Muscle of leg (tissue), 11 donors: ENCODE results near the gene GIMAP7. TPM values are rescaled to one million over a fixed set of nuclear protein-coding genes. Genes with fewer than 3 reads are reported as not detected.
"Not testable (repeated sequence)": the region's sequence is repeated elsewhere in the genome, so short reads cannot be mapped to it uniquely, and the experiment has no call there.

ENCODE experiments used
- DNase-seq: peaks from one replicate; pipeline ENCODE4 v3.0.0; 2013
- H3K27ac ChIP-seq: one replicate; pipeline ENCODE4 v1.5.1; 2013; ENCODE audit warnings: mild to moderate bottlenecking, low read length, control low read depth
- H3K27me3 ChIP-seq: one replicate; pipeline ENCODE4 v1.6.1; 2013; ENCODE audit warnings: low read length; ENCODE audit not compliant: control insufficient read depth, insufficient read depth
- H3K36me3 ChIP-seq: one replicate; pipeline ENCODE4 v1.6.1; 2013; ENCODE audit warnings: low read length; ENCODE audit not compliant: control insufficient read depth, insufficient read depth
- H3K4me1 ChIP-seq: one replicate; pipeline ENCODE4 v1.6.1; 2013; ENCODE audit warnings: low read length; ENCODE audit not compliant: control insufficient read depth, insufficient read depth
- H3K4me3 ChIP-seq: one replicate; pipeline ENCODE4 v1.5.1; 2013; ENCODE audit warnings: low read length, control low read depth
- H3K9me3 ChIP-seq: replicated peaks from 2 replicates; pipeline ENCODE4 v1.6.1; 2013; ENCODE audit warnings: low read depth, low read length; ENCODE audit not compliant: control insufficient read depth
- WGBS: methylation state at CpG from one replicate; pipeline ENCODE4 v1.1.5; 2013; ENCODE audit warnings: missing lambda C conversion rate; ENCODE audit not compliant: insufficient coverage; 5-methylcytosine and 5-hydroxymethylcytosine counted together
- polyA plus RNA-seq, 8 donors: library from polyadenylated mRNA; unstranded; fragments of 120-200 nt; gene quantifications; one replicate each; pipeline versions ENCODE4 v1.2.1 to v1.2.3, GENCODE V29; 2013; ENCODE audit warnings: inconsistent platforms in 1 of 8, low replicate concordance in 1 of 8; ENCODE audit not compliant: insufficient read length in 8 of 8, insufficient read depth in 1 of 8
- total RNA-seq: library from RNA; stranded (reverse); fragments of 120-200 nt; gene quantifications from one replicate; pipeline ENCODE4 v1.2.4, GENCODE V29; 2013

GIMAP7 gene
- total and polyA plus RNA-seq, 9 donors, result 5.9 to 12.8 (median 10.7) TPM

DNA sequence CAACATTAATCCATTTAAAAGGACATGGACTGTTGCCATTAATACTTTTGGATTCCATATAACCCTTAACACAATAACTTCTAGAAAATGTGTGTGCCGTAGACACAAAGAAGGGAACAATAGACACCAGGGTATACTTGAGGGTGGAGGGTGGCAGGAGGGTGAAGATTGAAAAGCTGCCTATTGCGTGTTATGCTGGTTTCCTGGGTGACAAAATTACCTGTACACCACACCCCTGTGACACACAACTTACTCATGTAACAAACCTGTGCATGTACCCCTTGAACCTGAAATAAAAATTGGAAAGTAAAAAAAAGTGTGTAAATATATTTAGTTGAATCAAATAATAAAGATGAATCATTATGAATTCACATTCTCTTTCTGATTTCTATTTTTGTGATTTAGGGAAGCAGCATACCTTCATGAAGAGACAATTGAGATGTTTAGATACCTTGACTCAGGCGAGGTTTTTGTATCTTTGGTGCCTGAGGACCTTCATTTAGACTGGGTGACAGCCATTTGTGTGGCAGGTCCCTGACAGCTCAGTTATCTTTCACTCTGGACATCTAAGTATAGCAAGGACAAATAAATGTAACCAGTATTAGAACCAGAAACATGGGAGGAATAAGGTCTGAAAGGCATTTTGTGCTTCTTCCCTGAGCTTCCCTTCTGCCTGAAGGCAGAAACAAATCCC lies 35.5 kb upstream of the GIMAP7 start:
- Histone ChIP-seq H3K4me1 (no peaks in the 10 kb centered on the region), H3K4me3 (no peak overlapping the region), H3K36me3 (no peaks in the 10 kb centered on the region), H3K27ac (no peak overlapping the region), H3K27me3 (no peaks in the 10 kb centered on the region), H3K9me3 (no peaks in the 10 kb centered on the region)
- WGBS, result 80% methylated on average over 1 of the region's 3 CpGs
- no peak for DNase-seq

DNA sequence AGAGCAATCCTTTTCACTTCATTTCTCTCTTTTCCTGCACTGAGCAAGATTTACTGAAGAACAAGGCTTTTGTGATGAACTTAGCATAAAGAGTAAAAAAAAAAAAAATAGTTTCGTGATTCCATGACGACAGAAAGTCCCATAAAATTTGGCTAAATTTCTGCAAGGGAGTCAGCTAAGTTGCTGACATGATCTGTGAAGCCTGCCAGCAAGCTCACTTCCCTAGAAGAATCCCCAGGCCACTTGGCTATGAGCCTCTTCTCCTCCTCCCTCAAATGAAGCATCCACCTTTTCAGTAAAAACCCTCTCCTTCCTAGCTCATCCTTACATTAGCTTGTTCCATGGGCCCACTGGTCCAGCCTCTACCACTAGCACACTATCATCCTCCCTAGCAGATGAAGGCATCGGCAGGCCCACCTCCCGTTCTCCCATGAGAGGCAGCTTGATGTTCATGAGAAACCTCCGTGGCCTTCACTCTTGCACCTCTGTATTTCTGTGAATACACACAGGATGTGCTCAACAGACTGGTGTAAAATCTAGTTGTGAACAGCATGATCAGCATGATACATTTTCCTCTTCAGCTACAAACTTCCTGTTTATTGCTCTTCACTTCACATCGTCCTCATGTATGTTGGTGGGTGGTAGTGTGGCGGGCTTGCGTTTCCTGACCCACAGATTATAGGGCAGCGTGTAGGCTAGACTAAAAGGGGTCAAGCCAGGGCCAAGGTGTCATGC lies 33.3 kb upstream of the GIMAP7 start:
- no peaks in the 10 kb centered on the region for H3K9me3 ChIP-seq
- WGBS, result 40% methylated on average over 4 of the region's 9 CpGs
- peak; percentile 54 for DNase-seq
- H3K36me3 ChIP-seq, result no peaks in the 10 kb centered on the region
- H3K27ac ChIP-seq, result peak overlapping the region; percentile 53
- H3K4me3 ChIP-seq, result no peak overlapping the region
- H3K27me3 ChIP-seq, result no peaks in the 10 kb centered on the region
- no peaks in the 10 kb centered on the region for H3K4me1 ChIP-seq

DNA sequence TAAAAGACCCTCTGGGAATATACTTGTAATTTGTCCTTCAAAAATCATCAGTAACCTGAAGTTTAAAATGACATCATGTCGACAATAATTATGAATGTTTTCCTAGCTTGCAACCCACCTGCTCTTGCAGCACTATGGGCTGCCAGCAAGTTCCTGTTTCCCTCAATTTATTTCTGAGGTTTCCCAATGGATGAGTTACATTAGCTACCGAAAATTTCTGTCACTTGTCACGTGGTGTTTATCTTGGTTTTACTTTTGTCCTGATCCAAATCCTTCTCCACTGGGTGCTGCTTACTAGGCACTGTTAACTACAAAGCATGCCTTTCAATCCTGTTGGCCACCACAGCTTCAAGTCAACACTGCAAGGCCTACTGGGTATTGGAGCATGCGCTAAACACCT lies 32.8 kb upstream of the GIMAP7 start:
- no peak for DNase-seq
- no peaks in the 10 kb centered on the region for H3K4me1 ChIP-seq
- H3K36me3 ChIP-seq, result no peaks in the 10 kb centered on the region
- 76% methylated on average over 3 of the region's 4 CpGs for WGBS
- H3K27me3 ChIP-seq, result no peaks in the 10 kb centered on the region
- H3K4me3 ChIP-seq, result no peak overlapping the region
- no peaks in the 10 kb centered on the region for H3K9me3 ChIP-seq
- peak overlapping the region; percentile 15 for H3K27ac ChIP-seq

DNA sequence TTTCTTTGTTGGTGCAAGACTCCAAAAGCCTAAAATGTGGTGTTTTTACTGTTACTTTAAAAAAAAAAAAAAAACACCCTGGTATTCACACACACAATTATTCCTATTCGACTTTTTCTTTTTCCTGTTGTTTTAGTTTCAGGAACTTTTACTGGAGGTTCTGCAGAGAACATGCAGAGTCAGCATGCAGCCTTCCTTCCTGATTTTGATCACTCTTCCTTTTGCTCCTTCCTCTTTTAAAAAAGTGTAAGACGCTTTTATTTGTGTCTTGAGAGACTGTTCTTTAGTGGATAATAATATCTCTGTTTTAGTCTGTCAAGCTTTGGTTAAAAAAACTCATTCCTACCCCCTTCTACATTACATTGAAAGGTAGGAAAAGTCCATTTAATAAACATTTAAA lies 31.2 kb upstream of the GIMAP7 start:
- H3K4me3 ChIP-seq, H3K36me3 ChIP-seq, H3K4me1 ChIP-seq, H3K27me3 ChIP-seq, H3K9me3 ChIP-seq: not testable (repeated sequence)
- peak overlapping the region; percentile 51 for H3K27ac ChIP-seq
- no CpG with 5 or more reads among the region's 2 CpGs for WGBS
- peak; percentile 54 for DNase-seq

DNA sequence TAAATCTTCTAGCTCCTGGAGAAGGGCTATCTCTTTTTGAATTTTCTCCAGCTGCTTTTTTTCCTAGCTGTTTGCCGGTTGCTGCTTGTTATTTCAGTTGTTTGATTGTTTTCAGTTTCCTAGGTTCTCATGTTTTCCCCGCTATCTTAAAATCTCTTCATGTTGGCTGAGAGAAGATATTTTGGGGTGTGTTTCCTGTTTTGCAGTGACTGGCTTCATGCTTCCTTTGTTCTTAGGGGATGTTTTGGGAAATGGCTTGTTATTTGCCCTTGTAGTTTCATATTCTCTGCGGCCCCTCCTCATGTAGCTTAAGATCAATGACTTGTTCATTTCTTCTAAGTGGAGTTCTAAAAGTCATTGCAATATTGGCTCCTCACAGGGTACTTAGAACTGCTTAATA lies 30.6 kb upstream of the GIMAP7 start:
- not testable (repeated sequence) for H3K27me3 ChIP-seq, H3K36me3 ChIP-seq, H3K4me3 ChIP-seq, H3K4me1 ChIP-seq, H3K9me3 ChIP-seq
- peak overlapping the region; percentile 2 for H3K27ac ChIP-seq
- no CpG with 5 or more reads among the region's 3 CpGs for WGBS
- peak; percentile 20 for DNase-seq

DNA sequence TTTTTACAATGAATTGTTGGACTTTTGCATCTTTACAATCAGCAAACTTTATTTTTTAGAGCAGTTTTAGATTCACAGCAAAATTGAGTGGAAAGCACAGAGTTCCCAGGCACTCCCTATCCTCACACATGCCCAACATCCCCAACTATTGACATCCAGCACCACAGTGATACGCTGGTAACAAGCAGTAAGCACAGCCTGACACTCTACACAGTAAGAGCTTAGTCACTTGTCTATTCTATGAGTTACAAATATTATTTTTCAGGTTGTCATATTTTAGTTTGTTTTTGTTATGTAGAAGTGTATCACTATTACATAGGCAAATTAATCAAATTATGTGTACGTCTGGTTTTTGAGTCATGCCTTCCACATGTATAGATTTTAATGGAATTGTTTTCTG lies 27.0 kb upstream of the GIMAP7 start:
- no peaks in the 10 kb centered on the region for H3K4me1 ChIP-seq
- no CpG with 5 or more reads among the region's 2 CpGs for WGBS
- H3K27me3 ChIP-seq, result no peaks in the 10 kb centered on the region

DNA sequence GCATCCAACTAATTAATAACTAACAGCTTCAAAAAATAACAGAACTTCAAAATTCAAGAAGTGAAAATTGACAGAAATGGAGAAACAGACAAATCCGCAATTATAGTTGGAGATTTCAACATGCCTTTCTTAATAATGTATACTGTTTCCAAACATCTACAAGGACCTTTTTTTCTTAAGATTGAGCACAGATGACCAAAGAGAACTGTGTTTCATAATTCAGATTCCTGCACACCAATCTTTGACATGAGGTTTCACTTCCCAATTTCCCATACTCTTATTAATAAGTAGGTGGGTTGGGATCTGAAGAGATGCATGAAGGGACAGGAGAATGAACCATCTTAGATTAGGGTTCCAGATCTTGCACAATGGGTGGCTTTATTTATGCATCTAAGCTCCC lies 24.9 kb upstream of the GIMAP7 start:
- DNase-seq, result peak; percentile 42
- no peaks in the 10 kb centered on the region for H3K9me3 ChIP-seq
- no peaks in the 10 kb centered on the region for H3K27me3 ChIP-seq
- H3K36me3 ChIP-seq, result no peaks in the 10 kb centered on the region
- WGBS, result no CpG with 5 or more reads among the region's 1 CpG
- H3K4me3 ChIP-seq, result no peak overlapping the region
- H3K27ac ChIP-seq, result no peak overlapping the region
- no peaks in the 10 kb centered on the region for H3K4me1 ChIP-seq

More for the DNA sequence above, 27.0 kb upstream of the GIMAP7 start:
- no peaks in the 10 kb centered on the region for H3K36me3 ChIP-seq
- H3K27ac ChIP-seq, result no peak overlapping the region
- no peak overlapping the region for H3K4me3 ChIP-seq
- DNase-seq, result no peak
- H3K9me3 ChIP-seq, result no peaks in the 10 kb centered on the region

DNA sequence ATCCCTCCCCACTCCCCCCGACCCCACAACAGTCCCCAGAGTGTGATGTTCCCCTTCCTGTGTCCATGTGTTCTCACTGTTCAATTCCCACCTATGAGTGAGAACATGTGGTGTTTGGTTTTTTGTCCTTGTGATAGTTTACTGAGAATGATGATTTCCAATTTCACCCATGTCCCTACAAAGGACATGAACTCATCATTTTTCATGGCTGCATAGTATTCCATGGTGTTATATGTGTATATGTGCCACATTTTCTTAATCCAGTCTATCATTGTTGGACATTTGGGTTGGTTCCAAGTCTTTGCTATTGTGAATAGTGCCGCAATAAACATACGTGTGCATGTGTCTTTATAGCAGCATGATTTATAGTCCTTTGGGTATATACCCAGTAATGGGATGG lies 21.2 kb upstream of the GIMAP7 start:
- H3K36me3 ChIP-seq, H3K9me3 ChIP-seq, H3K27me3 ChIP-seq, H3K4me1 ChIP-seq, H3K27ac ChIP-seq, DNase-seq, H3K4me3 ChIP-seq: not testable (repeated sequence)
- no CpG with 5 or more reads among the region's 3 CpGs for WGBS

DNA sequence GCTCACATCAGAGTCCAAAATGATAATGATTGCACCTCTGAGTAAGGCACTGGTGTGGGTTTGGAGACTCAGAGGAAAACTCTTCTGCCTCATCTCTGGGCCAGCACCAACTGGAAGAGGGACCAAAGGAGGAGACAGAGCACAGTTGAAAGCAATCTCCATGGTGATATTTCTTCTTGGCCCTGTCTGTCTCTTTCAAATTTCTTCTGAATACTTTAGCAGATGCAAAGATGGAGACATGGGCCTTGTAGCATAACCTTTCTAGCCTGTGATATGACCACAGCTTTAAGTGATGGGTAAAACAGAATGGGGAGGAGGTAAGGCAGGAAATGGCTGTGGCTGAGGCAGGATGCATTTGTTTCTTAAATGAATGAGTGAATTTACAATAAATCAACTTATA lies 12.2 kb upstream of the GIMAP7 start:
- Histone ChIP-seq H3K9me3 (peaks cover 2% of the 10 kb centered on the region), H3K4me3 (no peak overlapping the region), H3K4me1 (peaks cover 3% of the 10 kb centered on the region), H3K27ac (peak overlapping the region; percentile 53), H3K36me3 (no peaks in the 10 kb centered on the region), H3K27me3 (no peaks in the 10 kb centered on the region)
- peak; percentile 36 for DNase-seq

DNA sequence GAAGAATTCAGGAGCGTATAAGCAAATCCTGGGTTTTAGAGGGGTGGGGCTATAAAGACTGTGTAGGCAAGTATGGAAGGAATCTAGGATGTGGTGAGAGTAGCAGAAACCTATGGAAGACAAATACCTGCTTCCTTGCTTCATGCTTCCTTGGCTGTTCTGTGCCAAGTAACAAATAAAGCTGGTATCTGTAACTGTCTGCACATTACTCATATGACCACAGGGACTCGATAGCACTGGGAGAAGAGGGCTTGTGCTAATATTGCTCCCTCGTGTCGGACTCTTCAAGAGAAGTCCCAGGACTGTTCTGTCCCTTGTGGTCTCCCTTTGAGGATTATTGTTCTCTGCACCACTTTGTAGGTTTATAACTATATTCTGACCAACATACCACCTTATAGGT lies 11.5 kb upstream of the GIMAP7 start:
- 80% methylated on average over 1 of the region's 4 CpGs for WGBS
- no peak for DNase-seq
- H3K9me3 ChIP-seq, result peaks cover 2% of the 10 kb centered on the region
- no peak overlapping the region for H3K4me3 ChIP-seq
- peaks cover 3% of the 10 kb centered on the region for H3K4me1 ChIP-seq
- H3K27ac ChIP-seq, result peak overlapping the region; percentile 66
- no peaks in the 10 kb centered on the region for H3K27me3 ChIP-seq
- no peaks in the 10 kb centered on the region for H3K36me3 ChIP-seq
